ENCODE results near the gene ZNF467.

ZNF467 gene

DNA sequence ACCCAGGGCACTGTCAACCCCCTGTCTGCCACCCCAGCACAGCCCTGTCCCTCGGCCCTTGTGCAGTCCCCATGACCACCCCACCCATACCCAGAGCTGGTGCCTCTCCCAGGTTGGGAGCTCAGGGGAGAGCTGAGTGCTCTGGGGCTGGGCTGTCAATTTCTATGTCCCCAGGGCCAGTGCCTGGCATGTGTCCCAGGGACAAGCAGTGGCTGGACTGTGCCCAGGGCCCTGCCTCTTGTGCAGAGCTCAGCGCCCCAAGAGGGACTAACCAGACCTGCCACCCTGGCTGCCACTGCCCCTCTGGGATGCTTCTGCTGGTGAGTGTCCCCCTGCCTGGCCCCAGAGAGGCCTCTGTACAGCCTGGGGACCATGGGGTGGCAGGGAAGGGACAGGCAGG lies 35.8 kb upstream of the ZNF467 start:
- TF ChIP-seq, protein P1, sequence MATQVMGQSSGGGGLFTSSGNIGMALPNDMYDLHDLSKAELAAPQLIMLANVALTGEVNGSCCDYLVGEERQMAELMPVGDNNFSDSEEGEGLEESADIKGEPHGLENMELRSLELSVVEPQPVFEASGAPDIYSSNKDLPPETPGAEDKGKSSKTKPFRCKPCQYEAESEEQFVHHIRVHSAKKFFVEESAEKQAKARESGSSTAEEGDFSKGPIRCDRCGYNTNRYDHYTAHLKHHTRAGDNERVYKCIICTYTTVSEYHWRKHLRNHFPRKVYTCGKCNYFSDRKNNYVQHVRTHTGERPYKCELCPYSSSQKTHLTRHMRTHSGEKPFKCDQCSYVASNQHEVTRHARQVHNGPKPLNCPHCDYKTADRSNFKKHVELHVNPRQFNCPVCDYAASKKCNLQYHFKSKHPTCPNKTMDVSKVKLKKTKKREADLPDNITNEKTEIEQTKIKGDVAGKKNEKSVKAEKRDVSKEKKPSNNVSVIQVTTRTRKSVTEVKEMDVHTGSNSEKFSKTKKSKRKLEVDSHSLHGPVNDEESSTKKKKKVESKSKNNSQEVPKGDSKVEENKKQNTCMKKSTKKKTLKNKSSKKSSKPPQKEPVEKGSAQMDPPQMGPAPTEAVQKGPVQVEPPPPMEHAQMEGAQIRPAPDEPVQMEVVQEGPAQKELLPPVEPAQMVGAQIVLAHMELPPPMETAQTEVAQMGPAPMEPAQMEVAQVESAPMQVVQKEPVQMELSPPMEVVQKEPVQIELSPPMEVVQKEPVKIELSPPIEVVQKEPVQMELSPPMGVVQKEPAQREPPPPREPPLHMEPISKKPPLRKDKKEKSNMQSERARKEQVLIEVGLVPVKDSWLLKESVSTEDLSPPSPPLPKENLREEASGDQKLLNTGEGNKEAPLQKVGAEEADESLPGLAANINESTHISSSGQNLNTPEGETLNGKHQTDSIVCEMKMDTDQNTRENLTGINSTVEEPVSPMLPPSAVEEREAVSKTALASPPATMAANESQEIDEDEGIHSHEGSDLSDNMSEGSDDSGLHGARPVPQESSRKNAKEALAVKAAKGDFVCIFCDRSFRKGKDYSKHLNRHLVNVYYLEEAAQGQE (IDR thresholded peaks at IDR 0.05; ENCODE audit: insufficient replicate concordance, low read depth) = no peak
- no peak for TF ChIP-seq GABPA (IDR thresholded peaks at IDR 0.05; ENCODE audit: low read depth)
- no peak for TF ChIP-seq POLR2AphosphoS5 (IDR thresholded peaks at IDR 0.05; ENCODE audit: low read depth)
- TF ChIP-seq SPI1 (IDR thresholded peaks at IDR 0.05; ENCODE audit: borderline replicate concordance, low read depth) = no peak
- TF ChIP-seq, protein P2, sequence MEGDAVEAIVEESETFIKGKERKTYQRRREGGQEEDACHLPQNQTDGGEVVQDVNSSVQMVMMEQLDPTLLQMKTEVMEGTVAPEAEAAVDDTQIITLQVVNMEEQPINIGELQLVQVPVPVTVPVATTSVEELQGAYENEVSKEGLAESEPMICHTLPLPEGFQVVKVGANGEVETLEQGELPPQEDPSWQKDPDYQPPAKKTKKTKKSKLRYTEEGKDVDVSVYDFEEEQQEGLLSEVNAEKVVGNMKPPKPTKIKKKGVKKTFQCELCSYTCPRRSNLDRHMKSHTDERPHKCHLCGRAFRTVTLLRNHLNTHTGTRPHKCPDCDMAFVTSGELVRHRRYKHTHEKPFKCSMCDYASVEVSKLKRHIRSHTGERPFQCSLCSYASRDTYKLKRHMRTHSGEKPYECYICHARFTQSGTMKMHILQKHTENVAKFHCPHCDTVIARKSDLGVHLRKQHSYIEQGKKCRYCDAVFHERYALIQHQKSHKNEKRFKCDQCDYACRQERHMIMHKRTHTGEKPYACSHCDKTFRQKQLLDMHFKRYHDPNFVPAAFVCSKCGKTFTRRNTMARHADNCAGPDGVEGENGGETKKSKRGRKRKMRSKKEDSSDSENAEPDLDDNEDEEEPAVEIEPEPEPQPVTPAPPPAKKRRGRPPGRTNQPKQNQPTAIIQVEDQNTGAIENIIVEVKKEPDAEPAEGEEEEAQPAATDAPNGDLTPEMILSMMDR (IDR thresholded peaks at IDR 0.05; ENCODE audit: insufficient read depth, low read length) = no peak
- no peaks in the 10 kb centered on the region for H3K27me3 ChIP-seq (ENCODE audit: insufficient read depth, poor library complexity, severe bottlenecking)
- no peak for DNase-seq (ENCODE audit: low read depth in 1 of 2, low spot score in 1 of 2)
- no peak overlapping the region for H3K4me3 ChIP-seq (replicated peaks; ENCODE audit: insufficient read depth, low read length)
- H3K27ac ChIP-seq (replicated peaks) = no peak overlapping the region

DNA sequence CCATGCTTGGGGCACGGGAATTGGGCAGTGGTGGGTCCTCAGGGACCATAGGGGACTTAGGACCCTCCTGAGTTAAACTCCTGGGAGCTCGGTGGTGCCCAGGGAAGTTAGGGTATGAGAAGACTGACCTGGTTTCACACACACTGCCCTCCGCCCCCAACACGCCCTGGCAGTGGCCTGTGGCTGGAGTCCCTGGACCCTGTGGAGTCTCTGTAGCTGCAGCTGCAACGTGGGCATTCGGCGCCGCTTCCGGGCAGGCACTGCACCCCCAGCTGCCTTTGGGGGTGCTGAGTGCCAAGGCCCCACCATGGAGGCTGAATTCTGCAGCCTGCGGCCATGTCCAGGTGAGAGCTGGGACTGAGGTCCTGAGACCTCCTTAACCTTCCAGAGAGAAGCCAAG lies 34.9 kb upstream of the ZNF467 start:
- DNase-seq (ENCODE audit: low read depth in 1 of 2, low spot score in 1 of 2) = no peak
- Histone ChIP-seq H3K4me3 (replicated peaks; ENCODE audit: insufficient read depth, low read length) (no peak overlapping the region), H3K27me3 (ENCODE audit: insufficient read depth, poor library complexity, severe bottlenecking) (no peaks in the 10 kb centered on the region), H3K27ac (replicated peaks) (no peak overlapping the region)
- TF ChIP-seq GABPA (IDR thresholded peaks at IDR 0.05; ENCODE audit: low read depth) (no peak), SPI1 (IDR thresholded peaks at IDR 0.05; ENCODE audit: borderline replicate concordance, low read depth) (no peak), POLR2AphosphoS5 (IDR thresholded peaks at IDR 0.05; ENCODE audit: low read depth) (no peak)
- TF ChIP-seq, protein P2 (IDR thresholded peaks at IDR 0.05; ENCODE audit: insufficient read depth, low read length) = no peak
- TF ChIP-seq, protein P1 (IDR thresholded peaks at IDR 0.05; ENCODE audit: insufficient replicate concordance, low read depth) = no peak

DNA sequence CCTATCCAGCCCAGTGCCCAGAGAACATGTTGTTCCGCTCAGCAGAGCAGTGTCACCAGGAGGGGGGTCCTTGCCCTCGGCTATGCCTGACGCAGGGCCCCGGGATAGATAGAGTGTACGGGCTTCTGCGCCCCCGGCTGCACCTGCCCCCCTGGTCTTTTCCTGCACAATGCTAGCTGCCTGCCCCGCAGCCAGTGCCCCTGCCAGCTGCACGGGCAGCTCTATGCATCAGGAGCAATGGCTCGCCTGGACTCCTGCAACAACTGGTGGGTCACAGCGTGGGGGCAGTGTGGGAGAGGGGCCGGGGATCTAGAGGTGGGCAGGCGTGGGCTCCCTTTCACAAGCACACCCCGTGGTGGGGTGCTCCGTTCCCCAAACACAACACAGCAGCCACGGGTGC lies 33.3 kb upstream of the ZNF467 start:
- Histone ChIP-seq H3K27ac (replicated peaks) (no peak overlapping the region), H3K27me3 (ENCODE audit: insufficient read depth, poor library complexity, severe bottlenecking) (no peaks in the 10 kb centered on the region), H3K4me3 (replicated peaks; ENCODE audit: insufficient read depth, low read length) (no peak overlapping the region)
- no peak for TF ChIP-seq POLR2AphosphoS5 (IDR thresholded peaks at IDR 0.05; ENCODE audit: low read depth)
- no peak for TF ChIP-seq GABPA (IDR thresholded peaks at IDR 0.05; ENCODE audit: low read depth)
- TF ChIP-seq, protein P1 (IDR thresholded peaks at IDR 0.05; ENCODE audit: insufficient replicate concordance, low read depth) = no peak
- TF ChIP-seq, protein P2 (IDR thresholded peaks at IDR 0.05; ENCODE audit: insufficient read depth, low read length) = no peak
- no peak for TF ChIP-seq SPI1 (IDR thresholded peaks at IDR 0.05; ENCODE audit: borderline replicate concordance, low read depth)
- DNase-seq (ENCODE audit: low read depth in 1 of 2, low spot score in 1 of 2) = no peak
